Lower lobe of right lung (tissue), 2 donors: ENCODE results near the gene C5orf58. TPM values are rescaled to one million over a fixed set of nuclear protein-coding genes. Genes with fewer than 3 reads are reported as not detected.
A peak's percentile ranks its signal among the peaks of the same experiment; 100 is the strongest.

Experiments used
- ATAC-seq, 2 donors: fragments of 200-7000 bp; cut with Tn5 transposase; one replicate each; pipeline ENCODE4 v1.9.1; 2020 to 2022; ENCODE audit warnings: mild to moderate bottlenecking in 2 of 2, moderate library complexity in 2 of 2
- DNase-seq: peaks from one replicate; pipeline ENCODE4 v3.0.0-alpha.2; 2020
- H3K27ac ChIP-seq: fragments of 200-600 bp; one replicate; pipeline ENCODE4 v1.8.0; 2022
- H3K27me3 ChIP-seq: fragments of 200-600 bp; one replicate; pipeline ENCODE4 v1.8.0; 2022; ENCODE audit warnings: low read depth
- H3K36me3 ChIP-seq: fragments of 200-600 bp; one replicate; pipeline ENCODE4 v1.8.0; 2022; ENCODE audit warnings: mild to moderate bottlenecking
- H3K4me1 ChIP-seq: fragments of 200-600 bp; one replicate; pipeline ENCODE4 v1.8.0; 2022
- H3K4me3 ChIP-seq: fragments of 200-600 bp; one replicate; pipeline ENCODE4 v1.8.0; 2022; ENCODE audit warnings: mild to moderate bottlenecking
- H3K9me3 ChIP-seq: fragments of 200-600 bp; one replicate; pipeline ENCODE4 v1.8.0; 2022
- CTCF ChIP-seq: fragments of 200-600 bp; IDR thresholded peaks from one replicate; pipeline ENCODE4 v1.8.0; 2022; ENCODE audit warnings: antibody characterized with exemption, mild to moderate bottlenecking
- intact Hi-C: fragments of 100-400 bp; cut with DNase I; formaldehyde crosslinking; loops from one replicate; pipeline ENCODE4 v1.11.0; 2022
- total RNA-seq: library from RNA; stranded (reverse); fragmentation: NEBNext Ultra II Directional; extraction: Animal tissue kit (Norgen Biotek cat#: 25700); gene quantifications from one replicate; pipeline ENCODE4 v1.2.1, GENCODE V29; 2021
- donor health status: DM: no; HTN: yes; CAD: no; lungs with severe emphysema.

The C5orf58 gene
- total RNA-seq, 1 donor from 2014 or later, result not detected

DNA sequence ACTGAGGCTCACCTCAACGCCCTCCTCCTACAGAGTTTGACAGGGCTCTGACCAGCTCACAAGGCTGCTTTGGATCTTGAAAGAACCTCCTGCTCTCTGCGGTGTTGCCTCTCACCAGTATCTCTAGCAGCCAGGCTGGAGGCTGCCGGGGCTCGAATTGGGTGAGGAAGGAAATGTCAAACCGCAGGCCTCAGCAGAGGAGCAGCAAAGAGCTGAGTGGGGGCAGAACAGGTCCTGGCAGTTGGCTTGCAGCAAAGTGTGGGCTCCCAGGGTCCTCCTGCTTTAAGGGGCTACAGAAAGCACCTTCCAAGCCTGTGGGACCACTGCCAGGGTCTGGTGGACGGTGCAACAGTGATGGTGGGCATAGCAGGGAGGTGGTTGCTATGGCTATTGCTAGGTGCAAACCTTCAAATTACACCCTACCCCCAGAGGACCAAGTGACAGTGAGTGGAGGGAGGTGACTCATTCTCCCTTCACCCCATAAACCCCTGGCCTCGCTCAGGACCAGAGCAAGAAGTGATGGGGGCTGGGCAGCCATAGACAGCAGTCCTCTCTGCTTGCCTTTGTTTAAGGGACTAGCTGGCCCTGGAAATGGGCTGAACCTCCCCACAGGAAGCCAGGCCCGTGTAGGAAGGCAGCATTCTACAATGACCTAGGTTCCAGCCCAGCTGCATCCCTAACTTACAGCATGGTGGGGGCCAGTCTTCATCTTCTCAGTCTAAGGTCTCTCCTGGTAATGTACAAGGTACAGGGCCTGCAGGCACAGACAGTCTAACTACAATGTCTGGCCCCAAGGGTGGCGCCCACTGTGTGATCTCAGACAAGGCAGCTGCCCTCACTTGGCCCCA lies 46.0 kb downstream of the C5orf58 start:
- peaks cover 46% of the 10 kb centered on the region for H3K36me3 ChIP-seq
- intact Hi-C loops, result no loop called here
- H3K4me1 ChIP-seq, result peaks cover 68% of the 10 kb centered on the region
- peak; percentile 61 to 83 for ATAC-seq
- H3K9me3 ChIP-seq, result no peaks in the 10 kb centered on the region
- no peaks in the 10 kb centered on the region for H3K27me3 ChIP-seq
- H3K27ac ChIP-seq, result peak overlapping the region; percentile 56
- DNase-seq, result peak; percentile 79
- TF ChIP-seq CTCF, result no peak
- H3K4me3 ChIP-seq, result no peak overlapping the region

DNA sequence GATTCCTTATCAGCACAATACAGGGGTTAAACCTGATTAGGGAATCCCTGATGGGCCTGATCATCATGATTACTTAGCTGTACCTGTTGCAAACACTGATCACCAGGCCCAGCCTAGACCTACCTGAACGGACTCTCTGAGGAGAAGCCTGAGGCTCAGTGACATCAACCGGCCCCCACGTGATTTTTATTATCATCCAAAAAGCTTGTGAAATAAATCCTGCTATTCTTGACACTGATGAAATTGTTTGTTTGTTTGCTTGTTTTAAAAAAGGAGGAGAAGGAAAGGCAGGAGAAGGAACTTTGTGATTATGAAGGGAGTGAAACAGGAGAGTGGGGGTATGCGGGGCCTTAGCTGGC lies 46.7 kb downstream of the C5orf58 start:
- no peaks in the 10 kb centered on the region for H3K27me3 ChIP-seq
- no peaks in the 10 kb centered on the region for H3K9me3 ChIP-seq
- H3K4me3 ChIP-seq, result no peak overlapping the region
- peak overlapping the region; percentile 56 for H3K27ac ChIP-seq
- peaks cover 62% of the 10 kb centered on the region for H3K4me1 ChIP-seq
- TF ChIP-seq CTCF, result no peak
- DNase-seq (no peak), ATAC-seq (no peak)
- intact Hi-C loops, result no loop called here
- H3K36me3 ChIP-seq, result peaks cover 46% of the 10 kb centered on the region

DNA sequence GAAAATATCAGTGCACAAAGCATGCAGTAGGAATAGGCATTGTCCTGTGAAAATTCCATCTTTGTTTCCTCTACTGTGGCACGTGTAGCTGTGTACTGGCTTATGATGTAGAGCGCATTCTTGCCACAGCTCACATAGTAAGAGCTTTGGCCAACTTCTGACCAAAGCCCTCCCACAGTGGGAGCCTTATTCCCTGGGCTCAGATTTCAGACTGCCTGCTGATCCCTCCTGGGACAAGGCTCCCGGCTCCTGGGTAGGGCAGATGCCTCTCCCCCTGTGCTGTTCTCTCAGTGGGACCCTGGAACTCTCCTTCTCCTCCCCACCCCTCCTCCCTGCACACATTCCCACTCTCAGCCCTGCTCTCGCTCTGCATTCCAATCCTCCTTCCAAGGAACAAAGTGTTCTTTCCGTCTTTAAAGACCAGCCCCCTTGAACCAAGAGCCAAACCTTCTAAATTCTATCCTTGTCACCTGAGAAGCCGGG lies 47.3 kb downstream of the C5orf58 start:
- H3K27ac ChIP-seq, result peak overlapping the region; percentile 56
- no peak overlapping the region for H3K4me3 ChIP-seq
- peaks cover 56% of the 10 kb centered on the region for H3K4me1 ChIP-seq
- DNase-seq, result no peak
- no peak for TF ChIP-seq CTCF
- no peaks in the 10 kb centered on the region for H3K9me3 ChIP-seq
- ATAC-seq, result peak; percentile 42 to 46
- intact Hi-C loops, result no loop called here
- peaks cover 46% of the 10 kb centered on the region for H3K36me3 ChIP-seq
- no peaks in the 10 kb centered on the region for H3K27me3 ChIP-seq

DNA sequence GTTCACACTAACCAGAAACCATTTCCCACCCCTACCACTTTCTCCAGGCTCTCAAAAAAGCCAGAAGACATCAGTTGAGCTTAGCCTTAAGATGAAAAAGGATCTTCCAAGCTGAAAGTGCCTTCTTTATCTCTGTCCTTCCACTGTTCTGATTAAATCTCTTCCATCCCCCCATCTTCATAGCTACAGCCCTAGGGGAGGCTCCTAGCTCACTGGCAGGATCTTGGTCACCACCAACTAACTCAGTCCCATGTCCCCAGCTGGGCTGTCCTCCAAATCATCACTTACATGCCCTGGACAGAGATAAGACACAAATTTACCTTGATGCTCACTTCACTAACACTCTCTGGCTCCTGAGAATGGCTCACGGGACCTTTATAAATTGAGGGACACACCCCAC lies 50.5 kb downstream of the C5orf58 start:
- Histone ChIP-seq H3K4me1 (peaks cover 44% of the 10 kb centered on the region), H3K36me3 (peaks cover 62% of the 10 kb centered on the region), H3K27me3 (no peaks in the 10 kb centered on the region), H3K27ac (no peak overlapping the region), H3K4me3 (no peak overlapping the region), H3K9me3 (no peaks in the 10 kb centered on the region)
- no peak for ATAC-seq
- no peak for DNase-seq
- intact Hi-C loops, result no loop called here
- no peak for TF ChIP-seq CTCF

DNA sequence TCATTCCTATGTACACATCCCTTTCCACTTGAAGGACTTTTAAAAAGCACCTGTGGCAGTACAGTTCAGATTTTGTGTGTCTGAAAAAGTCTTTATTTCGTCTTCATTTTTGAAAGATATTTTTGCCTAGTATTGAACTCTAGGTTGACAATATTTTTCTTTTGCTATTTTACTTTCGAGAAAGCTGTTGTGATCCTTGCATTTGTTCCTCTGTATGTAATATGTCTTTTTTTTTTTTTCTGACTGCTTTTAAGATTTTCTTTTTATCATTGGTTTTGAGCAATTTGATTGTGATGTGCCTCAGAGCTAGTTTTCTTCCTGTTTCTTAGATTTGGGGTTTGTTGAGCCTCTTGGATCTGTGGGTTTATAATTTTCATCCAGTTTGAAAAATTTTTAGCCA lies 51.4 kb downstream of the C5orf58 start:
- DNase-seq, result no peak
- intact Hi-C loops, result no loop called here
- Histone ChIP-seq H3K9me3 (no peaks in the 10 kb centered on the region), H3K4me1 (peaks cover 45% of the 10 kb centered on the region), H3K27ac (no peak overlapping the region), H3K4me3 (no peak overlapping the region), H3K36me3 (peaks cover 71% of the 10 kb centered on the region), H3K27me3 (no peaks in the 10 kb centered on the region)
- TF ChIP-seq CTCF, result no peak
- no peak for ATAC-seq
